GM21529 (cell line): ENCODE measurements around the gene GRPR.
"Not testable (repeated sequence)": the region's sequence is repeated elsewhere in the genome, so short reads cannot be mapped to it uniquely, and the experiment has no call there.

Experiments used
- ATAC-seq: cut with Tn5 transposase; IDR thresholded peaks from one replicate; pipeline ENCODE4 v1.9.1; 2021; ENCODE audit not compliant: unreplicated experiment

The GRPR gene

DNA sequence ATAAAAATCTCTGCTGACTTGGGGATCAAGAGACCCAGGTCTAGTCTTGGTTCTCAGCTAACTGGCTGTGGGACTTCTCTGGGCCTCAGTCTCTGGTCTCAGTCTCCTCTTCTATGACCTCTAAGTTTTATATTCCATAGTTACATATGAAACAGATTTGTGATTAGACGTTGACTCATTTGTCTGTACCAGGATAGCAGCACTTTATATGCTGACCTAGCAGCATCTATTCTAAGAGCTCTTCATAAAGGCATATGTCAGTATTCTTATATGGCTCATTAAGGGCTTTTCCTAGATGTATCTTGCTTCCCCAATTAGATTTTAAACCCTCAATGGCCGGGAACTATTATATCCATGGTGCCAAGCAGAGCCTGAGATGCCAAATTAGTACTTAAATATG lies 12.7 kb downstream of the GRPR start:
- no peak for ATAC-seq

DNA sequence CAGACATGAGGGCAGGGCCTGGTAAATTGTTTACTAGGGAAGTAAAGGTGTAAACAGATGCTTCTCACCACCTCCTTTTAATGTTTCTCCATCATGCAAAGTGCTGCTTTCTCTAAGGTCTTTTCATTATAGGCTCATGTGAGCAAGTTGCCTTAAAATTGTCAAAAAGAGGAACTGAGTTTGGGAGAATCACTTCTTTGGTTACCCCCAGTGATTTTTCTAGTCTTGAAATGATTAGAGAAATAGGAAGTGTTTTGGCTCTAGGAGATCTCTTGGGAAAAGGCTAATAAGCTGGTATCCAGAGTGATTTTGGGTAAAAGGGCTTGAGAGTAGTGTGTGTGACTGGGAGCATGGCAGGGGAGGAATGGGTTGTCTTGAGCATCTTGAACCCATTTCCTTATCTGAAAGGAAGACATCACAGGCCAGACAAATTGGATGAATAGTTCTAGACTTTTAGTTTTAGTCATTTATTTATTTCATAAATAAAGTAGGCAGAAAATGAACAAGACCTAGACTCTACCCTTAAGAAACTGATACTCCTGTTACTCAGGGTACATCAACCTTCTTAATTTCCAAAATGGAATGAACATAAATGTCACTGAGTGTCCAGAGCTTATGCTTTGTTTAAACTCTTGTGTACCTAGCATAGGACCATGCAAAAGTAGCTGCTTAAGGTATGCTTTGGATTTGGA lies 14.2 kb downstream of the GRPR start:
- ATAC-seq, result peak; percentile 90

DNA sequence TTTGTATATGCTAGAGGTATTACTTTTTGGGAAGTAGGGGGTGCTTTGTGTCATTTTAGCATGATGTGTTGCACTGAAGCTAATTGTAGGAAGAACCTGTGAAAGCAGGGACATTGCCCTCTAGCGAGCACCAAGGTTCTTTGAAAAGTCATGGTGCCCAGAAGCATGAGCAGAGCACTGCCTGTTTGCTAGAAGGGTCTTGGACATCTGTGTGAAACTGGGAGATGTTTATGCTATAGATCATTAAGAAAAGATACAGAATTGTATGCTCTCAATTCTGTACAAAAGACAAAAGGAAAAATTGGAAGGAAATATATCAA lies 14.7 kb downstream of the GRPR start:
- ATAC-seq, result peak; percentile 42

DNA sequence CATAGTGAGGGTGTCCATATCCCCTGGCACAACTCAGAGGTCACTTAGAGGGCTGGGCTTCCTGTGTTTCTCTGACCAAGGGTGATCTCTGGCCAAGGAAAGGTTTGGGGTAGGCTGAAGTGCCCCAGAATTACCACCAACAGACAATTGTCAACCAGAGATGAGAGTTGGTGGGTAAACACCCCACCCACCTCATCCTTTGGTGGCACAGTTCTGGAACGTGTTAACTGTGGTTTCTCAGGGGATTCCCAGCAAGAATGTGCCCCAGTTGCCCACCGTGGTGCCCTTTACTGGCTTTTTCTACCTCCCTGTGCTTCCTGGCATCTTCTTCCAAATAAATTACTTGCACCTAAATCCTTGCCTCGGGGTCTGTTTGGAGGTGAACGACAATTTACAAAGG lies 17.1 kb downstream of the GRPR start:
- no peak for ATAC-seq

DNA sequence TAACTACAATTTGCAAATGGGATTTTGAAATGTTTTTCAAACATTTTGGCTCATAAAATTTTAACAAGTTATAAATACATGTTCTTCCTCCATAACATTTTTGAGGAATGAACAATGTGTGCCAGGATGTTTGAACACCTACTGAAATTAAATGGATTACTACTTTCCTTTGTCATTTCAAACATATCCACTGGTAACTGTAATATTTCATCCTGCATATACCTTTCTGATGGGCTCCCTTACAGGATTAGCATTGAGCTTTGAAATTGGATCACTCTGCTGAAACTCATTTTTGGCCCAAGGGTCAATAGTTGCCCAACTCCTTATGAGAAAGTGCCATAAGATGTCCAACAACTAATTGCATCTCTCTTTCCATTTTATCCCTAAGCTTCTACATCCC lies 17.6 kb downstream of the GRPR start:
- ATAC-seq, result no peak

DNA sequence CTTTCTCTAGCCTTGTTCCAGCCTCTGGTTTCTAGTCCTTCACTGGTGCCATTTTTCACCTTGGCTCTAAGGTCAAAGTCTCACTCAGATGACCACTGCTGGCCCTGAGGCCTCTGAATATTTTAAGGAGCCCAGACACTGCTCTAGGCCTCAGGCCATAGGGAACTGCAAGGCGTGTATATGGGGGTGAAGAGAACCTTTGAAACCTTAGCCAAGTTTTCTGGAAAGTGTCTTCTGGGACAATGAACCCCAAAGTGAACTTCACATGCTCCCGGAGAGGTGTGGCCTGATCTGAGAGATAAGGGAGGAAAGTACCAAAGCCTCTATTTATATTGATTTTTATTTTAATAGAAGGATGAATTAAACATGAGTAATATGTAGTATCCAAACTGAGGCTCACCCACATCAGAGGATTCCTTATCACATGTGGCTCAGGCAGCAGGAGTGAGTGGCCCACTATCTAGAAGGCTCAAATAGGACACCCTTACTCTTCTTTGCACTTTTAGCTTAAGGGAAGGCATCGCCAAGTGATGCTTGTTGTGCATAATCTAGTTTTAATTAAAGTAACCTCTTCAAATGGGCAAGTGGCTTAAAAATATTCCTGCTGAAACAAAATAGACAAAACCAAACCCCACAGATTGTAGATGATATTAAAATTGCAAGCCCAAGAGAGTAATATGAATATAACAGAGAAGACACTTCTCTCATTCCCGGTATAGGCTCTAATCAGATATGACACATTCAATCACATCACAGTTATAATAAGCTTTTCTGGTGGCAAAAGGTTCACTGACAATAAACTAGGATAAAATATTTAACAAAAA lies 18.3 kb downstream of the GRPR start:
- ATAC-seq, result no peak

DNA sequence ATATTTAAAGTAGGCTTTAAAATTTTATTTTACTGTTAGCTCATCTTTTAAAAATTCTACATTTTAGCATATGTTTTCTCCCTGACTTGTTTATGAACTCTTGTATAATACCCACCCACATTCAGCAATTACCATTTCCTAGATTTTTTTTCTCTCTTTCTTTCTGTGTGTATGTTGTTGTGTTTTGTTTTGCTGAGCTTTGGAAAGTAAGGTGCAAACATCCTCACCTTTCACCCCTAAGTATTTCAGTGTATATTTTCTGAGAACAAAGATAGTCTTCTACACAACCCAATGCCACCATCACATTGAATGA lies 18.8 kb downstream of the GRPR start:
- no peak for ATAC-seq

DNA sequence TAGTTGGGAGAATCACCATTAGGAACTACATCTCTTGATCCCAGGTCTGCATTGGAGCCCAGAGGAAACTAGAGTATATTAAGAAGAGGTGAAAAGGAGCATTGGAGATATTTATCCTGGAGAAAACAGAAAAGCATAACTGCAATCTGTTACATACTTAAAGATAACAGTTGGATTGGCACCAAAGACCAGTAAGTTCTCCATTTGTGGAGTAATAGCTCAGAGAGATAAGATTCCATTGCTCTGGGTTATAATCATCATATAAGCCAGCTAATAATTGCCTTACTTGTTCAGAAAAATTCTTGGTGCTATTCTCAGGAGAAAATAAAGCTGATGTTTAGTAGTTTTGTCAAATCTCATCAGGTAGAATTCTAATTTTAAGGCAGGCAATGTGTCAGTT lies 20.6 kb downstream of the GRPR start:
- ATAC-seq, result no peak

DNA sequence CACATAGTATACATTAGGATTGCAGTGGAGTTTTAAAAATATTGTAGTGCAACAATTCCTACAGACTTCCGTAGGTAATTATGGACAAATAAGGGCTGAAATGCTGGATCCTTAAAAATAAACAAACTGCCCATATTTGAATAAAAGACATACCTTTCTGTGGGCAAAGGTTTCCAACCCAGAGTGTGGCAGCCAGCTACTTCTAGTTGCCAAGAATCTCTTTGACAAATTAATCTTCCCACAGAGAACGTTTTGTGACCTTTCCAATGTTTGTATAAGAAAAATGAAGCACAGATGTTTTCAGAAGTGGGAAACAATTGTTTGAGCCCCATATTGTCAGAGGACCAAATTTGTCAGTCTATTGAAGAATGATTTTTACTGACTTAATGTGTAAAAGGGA lies 21.1 kb downstream of the GRPR start:
- ATAC-seq, result no peak

DNA sequence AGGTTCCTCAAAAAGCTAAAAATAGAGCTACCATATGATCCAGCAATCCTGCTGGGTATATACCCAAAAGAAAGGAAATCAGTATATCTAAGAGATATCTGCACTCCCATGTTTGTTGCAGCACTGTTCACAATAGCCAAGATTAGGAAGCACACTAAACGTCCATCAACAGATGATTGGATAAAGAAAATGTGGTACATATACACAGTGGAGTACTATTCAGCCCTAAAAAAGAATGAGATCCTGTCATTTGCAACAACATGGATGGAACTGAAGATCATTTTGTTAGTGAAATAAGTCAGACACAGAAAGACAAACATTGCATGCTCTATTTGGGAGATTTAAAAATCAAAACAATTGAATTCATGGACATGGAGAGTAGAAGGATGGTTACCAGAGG lies 21.7 kb downstream of the GRPR start:
- ATAC-seq, result not testable (repeated sequence)

DNA sequence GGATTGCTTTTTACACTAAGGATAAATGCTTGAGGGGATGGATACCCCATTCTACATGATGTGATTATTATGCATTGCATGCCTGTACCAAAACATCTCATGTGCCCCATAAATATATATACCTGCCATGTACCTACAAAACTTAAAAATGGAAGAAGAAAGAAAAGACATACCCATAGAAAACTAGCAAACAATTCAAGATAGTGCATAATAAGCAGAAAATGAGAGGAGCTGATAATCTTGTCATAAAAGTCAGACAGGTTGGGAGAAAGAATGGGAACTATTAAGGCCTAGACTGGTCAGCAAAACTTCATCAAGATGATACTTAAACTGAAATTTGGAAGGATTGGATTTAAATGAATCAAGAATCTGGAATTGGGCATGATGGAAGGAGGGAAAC lies 22.3 kb downstream of the GRPR start:
- no peak for ATAC-seq

DNA sequence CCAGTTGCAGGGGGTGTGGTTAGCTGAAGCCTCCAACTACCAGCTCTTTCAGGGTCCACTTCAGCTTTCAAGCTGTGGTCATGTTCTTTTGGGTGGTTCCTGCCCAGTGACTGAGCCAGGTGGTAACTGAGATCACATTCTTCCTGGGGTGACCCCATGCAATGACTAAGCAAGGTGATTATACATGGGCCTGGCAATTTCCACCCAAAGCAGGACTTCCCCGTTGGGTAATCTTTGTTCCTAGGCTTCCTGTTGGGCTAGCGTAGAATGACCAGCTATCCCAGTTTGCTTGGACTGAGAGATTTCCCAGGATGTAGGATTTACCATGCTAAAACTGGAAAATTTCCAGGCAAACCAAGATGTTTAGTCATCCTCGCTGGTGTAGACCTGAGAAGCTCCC lies 25.5 kb downstream of the GRPR start:
- ATAC-seq, result no peak

DNA sequence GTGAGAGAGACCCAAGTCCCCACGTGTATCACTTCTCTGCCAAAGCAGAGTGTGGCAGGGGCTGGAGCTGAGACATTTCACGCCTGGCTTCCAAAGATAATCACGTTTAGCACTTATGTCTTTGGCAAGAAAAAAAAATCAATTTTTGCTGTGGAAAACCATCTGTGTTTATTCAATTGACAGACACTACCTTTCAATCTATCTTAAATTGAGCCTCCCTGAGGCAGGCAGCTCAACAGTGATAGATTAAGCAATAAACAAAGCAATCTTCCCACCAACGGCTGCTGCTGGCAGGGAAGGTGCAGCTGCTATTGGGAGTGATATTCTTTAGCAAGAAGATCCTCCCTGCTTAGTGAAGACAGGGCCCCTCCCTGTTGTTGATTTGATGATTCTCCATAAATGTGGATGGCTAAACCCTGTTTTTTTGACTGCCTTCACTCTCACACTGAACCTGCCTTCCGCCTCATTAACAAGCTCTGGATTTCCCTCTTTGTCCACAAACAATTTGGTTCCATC lies 32.3 kb downstream of the GRPR start:
- ATAC-seq, result no peak

DNA sequence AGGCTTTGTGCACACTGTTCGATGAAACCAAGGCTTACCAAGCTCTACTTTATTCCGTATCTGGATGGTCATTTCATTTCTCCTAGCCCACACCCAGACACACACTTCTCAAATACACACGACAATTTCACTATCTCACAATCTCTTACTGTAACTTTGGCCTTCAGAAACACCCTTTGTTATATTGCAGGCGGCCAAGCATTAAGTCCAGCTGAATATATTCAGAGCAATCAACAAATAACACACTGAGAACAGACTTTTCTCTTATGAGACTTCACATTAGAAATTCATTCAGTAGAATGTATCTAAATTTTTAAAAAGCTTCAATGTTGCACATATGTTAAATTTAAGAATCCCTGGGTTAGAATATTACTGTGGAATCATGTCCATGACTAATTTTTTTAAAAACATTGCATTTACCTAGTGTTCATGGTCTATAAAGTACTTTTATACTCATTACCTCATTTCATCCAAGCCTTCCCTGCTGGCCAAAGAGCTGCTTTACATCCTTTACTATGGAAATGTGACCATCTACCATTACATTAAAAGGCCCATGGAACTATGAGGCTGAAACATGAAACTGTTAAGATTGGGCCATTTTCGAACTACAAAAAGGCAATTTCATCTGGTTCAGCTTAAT lies 33.4 kb downstream of the GRPR start:
- no peak for ATAC-seq

DNA sequence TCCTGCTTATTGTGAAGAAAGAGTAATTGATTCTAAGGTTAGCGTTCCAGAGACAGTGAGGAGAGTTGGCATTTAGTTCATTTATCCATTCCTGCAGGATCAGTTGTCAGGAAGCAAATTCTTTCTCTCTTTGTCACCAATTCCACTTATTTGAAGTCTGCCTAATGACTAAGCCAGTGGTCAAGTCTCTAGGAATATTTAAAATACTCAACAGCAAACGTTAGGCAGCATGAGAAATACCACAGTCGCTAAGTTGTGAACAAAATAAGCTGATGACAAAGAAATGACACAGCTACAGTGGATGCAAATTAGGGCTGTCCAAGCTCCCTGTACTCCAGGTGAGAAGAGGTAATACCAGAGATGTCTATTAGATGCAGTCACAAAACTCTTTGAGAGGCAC lies 37.4 kb downstream of the GRPR start:
- no peak for ATAC-seq

DNA sequence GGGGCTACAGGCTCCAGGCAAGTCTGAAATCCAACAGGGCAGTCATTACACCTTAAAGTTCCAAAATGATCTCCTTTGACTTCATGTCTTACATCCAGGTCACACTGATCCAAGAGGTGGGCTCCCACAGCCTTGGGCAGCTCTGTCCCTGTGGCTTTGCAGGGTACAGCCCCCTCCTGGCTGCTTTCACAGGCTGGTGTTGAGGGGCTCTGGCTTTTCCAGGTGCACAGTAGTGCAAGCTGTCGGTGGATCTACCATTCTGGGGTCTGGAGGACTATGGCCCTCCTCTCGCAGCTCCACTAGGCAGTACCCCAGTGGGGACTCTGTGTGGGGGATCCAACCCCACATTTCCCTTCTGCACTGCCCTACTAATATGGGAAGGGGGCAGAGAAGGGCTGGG lies 37.8 kb downstream of the GRPR start:
- ATAC-seq, result not testable (repeated sequence)

DNA sequence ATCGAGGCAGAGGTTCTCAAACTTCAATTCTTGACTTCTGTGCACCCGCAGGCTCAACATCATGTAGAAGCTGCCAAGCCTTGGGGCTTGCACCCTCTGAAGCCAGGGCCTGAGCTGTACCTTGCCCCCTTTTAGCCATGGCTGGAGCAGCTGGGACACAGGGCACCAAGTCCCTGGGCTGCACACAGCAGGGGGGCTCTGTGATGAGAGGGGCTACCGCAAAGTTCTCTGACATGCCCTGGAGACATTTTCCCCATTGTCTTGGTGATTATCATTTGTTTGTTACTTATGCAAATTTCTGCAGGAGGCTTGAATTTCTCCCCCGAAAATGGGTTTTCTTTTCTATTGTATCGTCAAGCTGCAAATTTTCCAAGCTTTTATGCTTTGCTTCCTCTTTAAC lies 39.0 kb downstream of the GRPR start:
- no peak for ATAC-seq

DNA sequence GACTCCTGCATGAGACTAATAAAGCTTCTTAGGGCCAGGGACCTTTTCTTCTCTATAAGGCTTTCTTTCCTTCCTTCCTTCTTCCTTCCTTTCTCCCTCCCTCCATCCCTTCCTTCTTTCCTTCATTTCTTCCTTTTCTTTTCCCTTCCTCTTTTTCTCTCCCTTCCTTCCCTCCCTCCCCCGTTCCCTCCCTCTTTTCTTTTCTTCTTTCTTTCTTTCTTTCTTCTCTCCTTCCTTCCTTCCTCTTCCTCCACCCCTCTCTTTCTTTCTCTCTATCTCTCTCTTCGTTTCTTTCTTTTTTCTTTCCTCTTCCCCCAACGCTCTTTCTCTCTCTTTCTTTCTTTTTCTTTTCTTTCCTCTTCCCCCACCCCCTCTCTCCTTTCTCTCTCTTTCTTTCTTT lies 41.4 kb downstream of the GRPR start:
- ATAC-seq, result no peak

DNA sequence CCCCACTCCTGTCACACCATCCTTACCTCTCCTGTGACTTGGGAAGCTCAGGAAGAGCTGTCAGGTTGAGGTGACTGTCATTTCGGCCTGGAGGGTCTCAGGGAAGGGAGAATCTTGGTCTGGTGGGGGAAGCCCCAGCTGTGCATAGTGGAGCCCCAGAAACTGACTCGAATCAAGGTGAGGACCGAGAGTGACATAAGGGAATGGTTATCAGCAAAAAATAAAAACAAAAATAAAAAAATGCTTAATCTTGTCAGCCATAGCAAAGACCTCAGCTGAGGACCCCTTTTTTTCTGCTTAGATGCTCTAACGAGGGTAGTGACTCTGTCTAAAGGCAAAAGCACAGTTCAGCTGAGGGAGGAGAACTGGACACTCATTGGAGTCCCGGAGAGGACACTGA lies 43.8 kb downstream of the GRPR start, which contains the start of gene MAGEB17:
Gene MAGEB17, plus strand, starts transcription at position 301 of the 400 bp plus-strand sequence. CDS start 2,902 bp downstream, outside the sequence.
- ATAC-seq, result no peak

DNA sequence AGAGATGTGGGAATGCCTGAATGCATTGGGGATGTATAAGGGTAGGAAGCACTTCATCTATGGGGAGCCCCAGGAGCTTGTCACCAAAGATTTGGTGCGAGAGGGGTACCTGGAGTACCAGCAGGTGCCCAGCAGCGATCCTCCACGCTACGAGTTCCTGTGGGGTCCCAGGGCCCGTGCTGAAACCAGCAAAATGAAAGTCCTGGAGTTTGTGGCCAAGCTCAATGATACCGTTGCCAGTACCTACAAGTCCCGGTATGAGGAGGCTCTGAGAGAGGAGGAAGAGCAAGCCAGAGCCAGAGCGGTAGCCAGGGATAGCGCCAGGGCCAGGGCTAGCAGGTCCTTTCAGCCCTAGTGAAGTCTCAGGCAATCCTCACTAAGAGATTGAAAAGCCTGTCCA lies 47.7 kb downstream of the GRPR start:
- ATAC-seq, result no peak

DNA sequence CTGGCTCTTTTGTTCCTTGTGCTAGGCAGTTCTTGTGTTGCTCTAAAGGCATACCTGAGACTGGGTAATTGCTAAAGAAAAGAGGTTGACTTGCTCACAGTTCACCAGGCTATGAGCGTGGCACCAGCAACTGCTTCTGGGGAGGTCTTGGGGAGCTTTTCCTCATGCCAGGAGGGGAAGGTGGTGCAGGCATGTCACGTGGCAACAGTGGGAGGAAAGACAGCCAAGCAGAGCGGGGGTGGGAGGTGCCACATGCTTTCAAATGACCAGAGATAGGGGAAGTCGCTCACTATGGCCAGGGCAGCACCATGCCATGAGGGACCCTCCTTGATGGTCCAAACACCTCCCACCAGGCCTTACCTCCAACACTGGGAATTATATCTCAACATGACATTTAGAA lies 48.6 kb downstream of the GRPR start:
- ATAC-seq, result no peak

DNA sequence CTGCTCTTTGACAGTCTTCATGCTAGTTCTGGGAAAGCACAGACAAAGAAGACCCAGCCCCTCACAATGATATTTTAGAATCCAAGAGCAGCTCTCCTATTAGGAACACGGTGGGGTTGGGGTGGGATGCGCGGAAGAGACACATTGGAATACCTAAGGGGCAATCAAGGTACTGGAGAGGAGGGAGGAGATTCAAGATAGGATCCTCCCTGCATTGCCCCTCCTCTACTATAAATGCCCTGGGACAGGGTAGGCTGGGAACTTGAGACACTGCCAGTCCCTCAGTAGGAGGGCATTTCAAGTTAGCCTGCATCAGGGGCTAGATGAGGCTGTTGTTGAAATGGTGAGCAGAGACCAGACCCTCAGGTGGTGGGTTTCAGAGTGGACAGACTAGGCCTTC lies 49.0 kb downstream of the GRPR start:
- no peak for ATAC-seq
